Epithelial cell of umbilical artery (primary cell): ENCODE results near the gene STK10. TPM values are rescaled to one million over a fixed set of nuclear protein-coding genes. Genes with fewer than 3 reads are reported as not detected.

ENCODE experiments used
- total RNA-seq: library from RNA; depleted of rRNA; stranded (reverse); fragments of >200 nt; gene quantifications from 2 replicates; pipeline ENCODE4 v1.2.3, GENCODE V29; 2014

STK10 gene
- 24.7 and 35.0 TPM in 2 replicates for total RNA-seq

DNA sequence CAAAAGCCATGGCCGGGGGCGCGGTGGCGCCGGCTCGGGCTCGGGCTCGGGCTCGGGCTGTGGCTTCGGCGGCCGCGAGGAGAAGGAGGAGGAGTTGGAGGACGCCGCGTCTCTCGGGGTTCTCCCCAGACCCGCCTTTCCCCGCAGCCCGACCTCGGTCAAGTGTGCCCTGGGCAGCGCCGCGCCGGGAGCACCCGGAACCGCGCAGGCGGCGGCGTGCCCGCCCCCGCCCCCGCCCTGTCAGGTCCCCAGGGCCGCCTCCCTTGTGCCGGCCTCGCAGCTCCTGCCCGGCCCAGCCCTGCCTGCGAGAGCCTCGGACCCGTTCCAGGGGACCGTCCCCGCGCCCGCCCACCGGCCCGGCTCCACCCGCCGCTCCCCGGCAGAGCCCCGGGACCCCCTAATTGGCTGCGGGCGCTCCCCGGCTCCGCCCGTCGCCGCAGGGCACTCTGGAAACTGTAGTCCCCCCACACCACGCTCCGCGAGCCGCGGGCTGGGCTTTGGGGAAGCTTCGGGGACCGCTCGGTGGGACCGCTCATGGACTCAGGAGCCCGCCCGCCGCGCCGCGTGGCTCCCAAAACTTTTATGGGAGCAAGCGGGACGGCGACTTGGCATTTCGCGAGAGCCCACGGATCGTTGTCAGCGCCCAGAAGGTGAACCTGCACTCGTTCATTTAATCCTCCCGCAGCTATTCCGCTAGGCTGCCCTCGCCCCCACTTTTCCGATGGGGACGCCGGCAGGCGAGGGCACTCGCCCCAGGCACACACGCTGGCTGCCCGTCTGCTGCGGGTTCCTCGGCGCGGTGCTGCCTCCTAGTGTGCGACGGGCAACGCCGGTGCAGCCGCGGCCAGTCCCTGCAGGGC, at the start of gene STK10:
STK10 (minus strand) TSS at position 192 of the 860 bp plus-strand sequence; CDS start at position 10, 182 bp downstream.

DNA sequence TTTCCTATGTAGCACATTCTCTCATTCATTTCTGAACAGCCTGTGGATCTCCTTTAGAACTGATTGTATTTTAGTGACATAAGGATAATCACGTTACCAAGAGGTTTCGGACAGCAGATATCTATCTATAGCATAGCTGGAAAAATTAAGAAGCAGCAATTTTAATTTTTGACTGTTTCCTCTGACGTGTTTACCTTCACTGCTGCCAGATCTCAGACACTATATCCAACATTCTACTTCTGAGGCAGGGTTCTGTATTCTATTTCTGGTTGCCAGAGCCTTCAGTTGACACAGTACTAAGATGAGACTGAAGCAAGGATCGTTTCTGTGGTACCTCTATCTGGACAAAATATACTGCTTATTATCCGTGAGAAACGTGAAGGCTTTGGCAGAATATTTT, 5.8 kb upstream of the STK10 start, which contains the start of gene EFCAB9:
EFCAB9 (plus strand) TSS at position 301 of the 400 bp plus-strand sequence; CDS start at position 302, 1 bp downstream.

DNA sequence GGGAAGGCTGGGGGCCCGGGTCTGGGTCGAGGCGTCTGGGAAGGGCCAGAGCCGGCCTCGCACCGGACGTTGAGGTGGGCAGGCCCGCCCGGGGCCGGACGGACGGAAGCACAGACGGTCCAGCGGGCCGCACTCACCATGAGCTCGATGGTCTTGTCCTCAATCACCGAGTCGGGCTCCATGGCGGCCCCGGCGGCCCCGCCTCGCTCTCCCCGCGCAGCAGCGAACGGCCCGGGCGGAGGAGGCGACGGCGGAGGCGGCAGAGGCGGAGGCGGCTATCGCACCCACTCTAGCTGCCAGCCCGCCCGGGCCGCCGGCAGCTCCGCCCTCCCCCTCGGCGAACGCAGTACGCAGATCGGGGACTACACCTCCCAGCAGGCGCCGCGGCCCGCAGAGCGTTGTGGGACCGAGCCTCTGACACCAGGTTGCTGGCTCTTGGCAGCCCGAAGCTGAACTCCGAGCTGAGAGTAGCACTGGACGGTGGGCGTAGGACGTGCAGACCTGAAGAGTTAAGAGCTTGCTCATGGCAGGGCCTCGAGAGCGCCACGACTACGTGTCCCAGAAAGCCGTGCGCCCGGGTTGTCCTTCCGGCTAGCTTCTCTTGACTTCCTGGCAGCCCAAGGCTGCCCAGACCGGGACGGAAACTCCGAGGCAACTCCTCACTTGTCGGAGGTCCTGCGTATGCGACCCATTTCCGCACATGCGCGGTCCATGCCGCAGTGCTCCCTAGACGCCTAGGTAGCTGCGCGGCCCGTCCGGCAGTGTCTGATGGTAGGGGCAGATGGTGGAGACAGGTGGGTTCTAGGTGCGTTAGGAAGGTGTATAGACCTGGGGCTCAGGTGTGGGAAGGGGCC, 181.5 kb downstream of the STK10 start, which contains the start of gene FBXW11:
FBXW11 (minus strand) TSS at position 318 of the 854 bp plus-strand sequence; CDS start at position 182, 136 bp downstream.

Other genes with a start within 250 kb of the STK10 start
- 64.3 and 91.2 TPM in 2 replicates for gene FBXW11, start 181.6 kb downstream of the STK10 start, total RNA-seq
- not detected in 2 replicates for gene EFCAB9, start 5.9 kb upstream of the STK10 start, total RNA-seq
- gene UBTD2, start 95.5 kb upstream of the STK10 start, total RNA-seq: 24.7 and 33.7 TPM in 2 replicates